ENCODE data around the gene NDUFA12.
A peak's percentile ranks its signal among the peaks of the same experiment; 100 is the strongest.

Gene NDUFA12

GRCh38 chr12:95002754-95003153 is 743 bp downstream of the NDUFA12 start:
- TF ChIP-seq EZH2phosphoT487 (IDR thresholded peaks at IDR 0.05; ENCODE audit: borderline replicate concordance) = no peak
- TF ChIP-seq CTCF (conservative IDR thresholded peaks at IDR 0.05; ENCODE audit: low read length) = no peak
- peak overlapping the region; percentile 83 for H3K4me2 ChIP-seq (ENCODE audit: low read depth, low read length, poor library complexity, severe bottlenecking)
- H3F3A ChIP-seq (ENCODE audit: low read depth) = no peaks in the 10 kb centered on the region
- peaks cover 21% of the 10 kb centered on the region for H4K20me1 ChIP-seq (ENCODE audit: insufficient read depth, low read length, poor library complexity, severe bottlenecking)
- H3K4me1 ChIP-seq (ENCODE audit: insufficient read depth, low read length, poor library complexity, severe bottlenecking) = peaks cover 35% of the 10 kb centered on the region
- no peaks in the 10 kb centered on the region for H3K9me3 ChIP-seq (ENCODE audit: insufficient read depth, low read depth, low read length)
- peak overlapping the region; percentile 95 for H3K4me3 ChIP-seq (ENCODE audit: low read length, poor library complexity, severe bottlenecking)
- no peaks in the 10 kb centered on the region for H3K36me3 ChIP-seq (ENCODE audit: insufficient read depth, low read length)
- H3K79me2 ChIP-seq (ENCODE audit: insufficient read depth, low read length) = peaks cover 57% of the 10 kb centered on the region
- H3K27me3 ChIP-seq (ENCODE audit: insufficient read depth, low read length, poor library complexity, severe bottlenecking) = no peaks in the 10 kb centered on the region
- H2AFZ ChIP-seq (ENCODE audit: low read length) = peak overlapping the region; percentile 98; the same call in 1 of the 2 replicates
- no peaks in the 10 kb centered on the region for H3K9me2 ChIP-seq (replicated peaks; ENCODE audit: low read depth, low read length)
- peak overlapping the region; percentile 91 for H3K9ac ChIP-seq (ENCODE audit: low read depth, low read length, poor library complexity, severe bottlenecking)

- TF ChIP-seq EZH2phosphoT487 (IDR thresholded peaks at IDR 0.05; ENCODE audit: borderline replicate concordance) = no peak
- TF ChIP-seq CTCF (conservative IDR thresholded peaks at IDR 0.05; ENCODE audit: low read length) = no peak
- Histone ChIP-seq H3K4me1 (ENCODE audit: insufficient read depth, low read length, poor library complexity, severe bottlenecking) (peaks cover 31% of the 10 kb centered on the region), H3K9me2 (replicated peaks; ENCODE audit: low read depth, low read length) (no peaks in the 10 kb centered on the region), H3K9me3 (ENCODE audit: insufficient read depth, low read depth, low read length) (no peaks in the 10 kb centered on the region), H3K36me3 (ENCODE audit: insufficient read depth, low read length) (peaks cover 19% of the 10 kb centered on the region; the same call in 1 of the 2 replicates), H3K4me3 (ENCODE audit: low read length, poor library complexity, severe bottlenecking) (peak overlapping the region; percentile 63), H4K20me1 (ENCODE audit: insufficient read depth, low read length, poor library complexity, severe bottlenecking) (peaks cover 28% of the 10 kb centered on the region), H3K4me2 (ENCODE audit: low read depth, low read length, poor library complexity, severe bottlenecking) (peak overlapping the region; percentile 73), H2AFZ (ENCODE audit: low read length) (no peak overlapping the region), H3K79me2 (ENCODE audit: insufficient read depth, low read length) (peaks cover 65% of the 10 kb centered on the region), H3F3A (ENCODE audit: low read depth) (no peaks in the 10 kb centered on the region), H3K9ac (ENCODE audit: low read depth, low read length, poor library complexity, severe bottlenecking) (no peak overlapping the region), H3K27me3 (ENCODE audit: insufficient read depth, low read length, poor library complexity, severe bottlenecking) (no peaks in the 10 kb centered on the region)
These were observed 5.2 kb downstream of the NDUFA12 start for GRCh38 chr12:94998326-94998725.

GRCh38 chr12:94997726-94998125 is 5.8 kb downstream of the NDUFA12 start:
- Histone ChIP-seq H3K9me2 (replicated peaks; ENCODE audit: low read depth, low read length) (no peaks in the 10 kb centered on the region), H3K4me1 (ENCODE audit: insufficient read depth, low read length, poor library complexity, severe bottlenecking) (peaks cover 31% of the 10 kb centered on the region), H3K9me3 (ENCODE audit: insufficient read depth, low read depth, low read length) (no peaks in the 10 kb centered on the region), H3K4me2 (ENCODE audit: low read depth, low read length, poor library complexity, severe bottlenecking) (peak overlapping the region; percentile 73), H3K36me3 (ENCODE audit: insufficient read depth, low read length) (peaks cover 19% of the 10 kb centered on the region; the same call in 1 of the 2 replicates), H3F3A (ENCODE audit: low read depth) (no peaks in the 10 kb centered on the region), H3K79me2 (ENCODE audit: insufficient read depth, low read length) (peaks cover 59% of the 10 kb centered on the region), H2AFZ (ENCODE audit: low read length) (no peak overlapping the region), H3K4me3 (ENCODE audit: low read length, poor library complexity, severe bottlenecking) (peak overlapping the region; percentile 63), H4K20me1 (ENCODE audit: insufficient read depth, low read length, poor library complexity, severe bottlenecking) (peaks cover 28% of the 10 kb centered on the region), H3K9ac (ENCODE audit: low read depth, low read length, poor library complexity, severe bottlenecking) (no peak overlapping the region), H3K27me3 (ENCODE audit: insufficient read depth, low read length, poor library complexity, severe bottlenecking) (no peaks in the 10 kb centered on the region)
- no peak for TF ChIP-seq EZH2phosphoT487 (IDR thresholded peaks at IDR 0.05; ENCODE audit: borderline replicate concordance)
- TF ChIP-seq CTCF (conservative IDR thresholded peaks at IDR 0.05; ENCODE audit: low read length) = no peak
